Activated CD4-positive, alpha-beta T cell treated with anti-CD3 and anti-CD28 coated beads, Interleukin-2, Interleukin-6, amounts not matched to agents 100 ng/mL and 50 ng/mL, durations not matched to agents 16 hours and 8 hours (primary cell): ENCODE results near the gene INSL6.
"Not testable (repeated sequence)": the region's sequence is repeated elsewhere in the genome, so short reads cannot be mapped to it uniquely, and the experiment has no call there.

Source experiments
- DNase-seq: peaks from one replicate; pipeline ENCODE4 v3.0.0-alpha.2; 2020

The INSL6 gene

GRCh38 chr9:5185220-5185840 lies at the start of gene INSL6:
Gene INSL6, minus strand, starts transcription at chr9:5185639. Its CDS starts 37 bp downstream, at chr9:5185602.
- DNase-seq, result no peak

GRCh38 chr9:5231212-5231611 lies 45.8 kb upstream of the INSL6 start, which contains the start of gene INSL4:
Gene INSL4, plus strand, starts transcription at chr9:5231419. Its CDS starts 105 bp downstream, at chr9:5231524.
- DNase-seq, result no peak

GRCh38 chr9:5230554-5230953 lies 45.1 kb upstream of the INSL6 start:
- no peak for DNase-seq

- DNase-seq, result no peak
These were observed 19.6 kb upstream of the INSL6 start for GRCh38 chr9:5205071-5205470.

GRCh38 chr9:5195463-5195862 lies 10.0 kb upstream of the INSL6 start:
- no peak for DNase-seq

- DNase-seq, result no peak
These were observed 7.9 kb upstream of the INSL6 start for GRCh38 chr9:5193345-5193744.

GRCh38 chr9:5191985-5192384 lies 6.5 kb upstream of the INSL6 start:
- DNase-seq, result no peak

- DNase-seq, result no peak
These were observed 2.9 kb upstream of the INSL6 start for GRCh38 chr9:5188060-5188984.

- peak; percentile 75 for DNase-seq
These were observed 1.2 kb upstream of the INSL6 start for GRCh38 chr9:5186416-5187169.

GRCh38 chr9:5184776-5185175 lies 663 bp downstream of the INSL6 start:
- DNase-seq, result no peak

GRCh38 chr9:5180631-5181030 lies 4.8 kb downstream of the INSL6 start:
- DNase-seq, result not testable (repeated sequence)

GRCh38 chr9:5178126-5178805 lies 7.2 kb downstream of the INSL6 start:
- peak; percentile 11 for DNase-seq

- no peak for DNase-seq
These were observed 39.2 kb downstream of the INSL6 start for GRCh38 chr9:5146241-5146640.

GRCh38 chr9:5144217-5144616 lies 41.2 kb downstream of the INSL6 start:
- DNase-seq, result no peak

GRCh38 chr9:5140151-5140550 lies 45.3 kb downstream of the INSL6 start:
- peak; percentile 4 for DNase-seq

GRCh38 chr9:5122516-5122915 lies 62.9 kb downstream of the INSL6 start:
- no peak for DNase-seq

- no peak for DNase-seq
These were observed 63.3 kb downstream of the INSL6 start for GRCh38 chr9:5122116-5122515.

GRCh38 chr9:5113994-5114748 lies 71.3 kb downstream of the INSL6 start:
- no peak for DNase-seq
